HG02885 (cell line): Measurements from ENCODE around the gene C10orf90.

Experiments used
- ATAC-seq: cut with Tn5 transposase; IDR thresholded peaks from one replicate; pipeline ENCODE4 v1.9.1; 2021; ENCODE audit warnings: mild to moderate bottlenecking; ENCODE audit not compliant: unreplicated experiment, poor library complexity

The C10orf90 gene

GRCh38 chr10:126511917-126512479 is 158.5 kb downstream of the C10orf90 start:
- no peak for ATAC-seq

GRCh38 chr10:126509182-126509581 is 161.3 kb downstream of the C10orf90 start:
- ATAC-seq: no peak

GRCh38 chr10:126508535-126509040 is 161.9 kb downstream of the C10orf90 start:
- ATAC-seq: no peak

GRCh38 chr10:126504761-126505112 is 165.8 kb downstream of the C10orf90 start:
- ATAC-seq: no peak

- ATAC-seq: no peak
Observed at GRCh38 chr10:126504063-126504760, 166.3 kb downstream of the C10orf90 start.

- ATAC-seq: no peak
Observed at GRCh38 chr10:126503392-126504062, 167.0 kb downstream of the C10orf90 start.

GRCh38 chr10:126502441-126502840 is 168.1 kb downstream of the C10orf90 start:
- no peak for ATAC-seq

GRCh38 chr10:126501828-126502227 is 168.7 kb downstream of the C10orf90 start:
- ATAC-seq: no peak

- ATAC-seq: no peak
Observed at GRCh38 chr10:126500866-126501265, 169.6 kb downstream of the C10orf90 start.

- no peak for ATAC-seq
Observed at GRCh38 chr10:126500185-126500584, 170.3 kb downstream of the C10orf90 start.

GRCh38 chr10:126499744-126500143 is 170.7 kb downstream of the C10orf90 start:
- no peak for ATAC-seq

- ATAC-seq: no peak
Observed at GRCh38 chr10:126497672-126498071, 172.8 kb downstream of the C10orf90 start.

GRCh38 chr10:126496771-126497545 is 173.5 kb downstream of the C10orf90 start:
- ATAC-seq: no peak

GRCh38 chr10:126491476-126491875 is 179.0 kb downstream of the C10orf90 start:
- ATAC-seq: no peak

GRCh38 chr10:126481181-126481580 is 189.3 kb downstream of the C10orf90 start:
- no peak for ATAC-seq

GRCh38 chr10:126480648-126481047 is 189.8 kb downstream of the C10orf90 start:
- ATAC-seq: no peak

- ATAC-seq: no peak
Observed at GRCh38 chr10:126479280-126479895, 191.1 kb downstream of the C10orf90 start.

GRCh38 chr10:126478546-126478945 is 191.9 kb downstream of the C10orf90 start:
- no peak for ATAC-seq

GRCh38 chr10:126476246-126476645 is 194.2 kb downstream of the C10orf90 start:
- no peak for ATAC-seq

GRCh38 chr10:126475074-126475691 is 195.3 kb downstream of the C10orf90 start:
- no peak for ATAC-seq
